Activated T-cell treated with anti-CD3 and anti-CD28 coated beads for 1 hour (primary cell): ENCODE results near the gene ZNF213.
"Not testable (repeated sequence)": the region's sequence is repeated elsewhere in the genome, so short reads cannot be mapped to it uniquely, and the experiment has no call there.

Experiments used
- DNase-seq: peaks from one replicate; pipeline ENCODE4 v3.0.0-alpha.2; 2020; ENCODE audit warnings: low read depth

Gene ZNF213

DNA sequence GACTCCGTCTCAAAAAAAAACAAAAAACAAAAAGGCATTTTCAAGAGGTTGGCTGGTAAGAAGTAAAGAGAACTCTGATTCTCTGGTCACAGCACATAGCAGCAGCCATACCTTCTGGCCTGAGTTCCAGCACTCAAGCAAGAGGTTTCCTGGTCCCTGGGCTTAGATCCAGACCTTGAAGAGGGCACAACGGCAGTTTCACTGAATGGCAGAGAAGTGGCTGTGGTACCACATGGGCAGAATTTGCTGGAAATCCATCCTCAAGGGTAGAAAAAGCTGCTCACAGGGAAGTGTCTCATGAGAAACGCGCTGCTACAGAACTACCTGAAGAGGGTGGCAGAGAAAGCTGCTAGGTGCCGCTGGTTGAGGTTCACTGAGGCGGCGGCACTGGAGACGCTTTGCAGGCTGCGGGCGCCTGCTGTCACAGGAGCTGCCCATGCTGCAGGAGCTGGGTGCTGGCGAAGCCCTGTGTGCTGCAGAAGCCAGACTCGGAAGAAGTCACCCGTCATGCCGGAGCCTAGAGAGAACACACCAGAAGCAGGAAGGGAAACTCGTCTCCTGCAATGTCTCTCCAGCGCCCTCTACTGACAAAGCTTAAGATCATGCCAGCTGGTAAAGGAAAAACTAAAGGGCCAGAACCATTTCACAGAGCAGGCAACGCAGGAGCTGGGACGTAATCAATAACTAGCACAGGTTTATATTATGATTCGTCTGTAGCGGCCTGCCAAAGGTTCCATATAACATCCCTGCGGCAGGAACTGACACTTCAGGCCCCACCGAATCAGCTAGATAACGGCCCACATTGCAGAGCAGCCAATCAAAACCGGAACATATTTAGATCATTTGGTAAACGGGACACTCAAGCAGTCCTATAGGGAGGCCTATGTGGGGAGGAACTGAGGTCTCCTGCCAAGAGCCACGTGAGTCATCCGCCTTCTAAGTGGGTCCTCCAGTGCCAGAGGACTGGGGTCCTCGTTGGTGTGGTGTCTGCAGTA, 5.4 kb upstream of the ZNF213 start:
- peak; percentile 58 for DNase-seq

- DNase-seq, result no peak
These were observed 3.0 kb upstream of the ZNF213 start for GRCh38 chr16:3131755-3132377.

DNA sequence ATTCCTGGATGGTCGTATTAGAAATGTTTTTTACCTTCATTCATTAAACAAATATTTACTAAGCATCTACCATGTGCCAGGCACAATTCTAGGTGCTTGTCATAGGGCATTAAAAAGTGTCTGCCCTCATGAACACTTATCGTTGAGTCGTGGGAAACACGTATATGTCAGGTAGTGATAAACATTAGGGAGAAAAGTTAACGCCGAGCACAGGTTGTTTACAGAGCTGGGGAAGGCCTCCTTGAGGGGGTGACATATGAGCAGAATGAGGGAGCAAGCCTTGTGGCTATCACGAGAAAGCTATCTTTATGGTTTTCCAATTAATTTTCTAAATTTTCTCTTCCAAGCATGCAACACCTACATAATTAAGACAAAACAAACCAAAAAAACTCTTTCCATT, 985 bp upstream of the ZNF213 start:
- no peak for DNase-seq

GRCh38 chr16:3135126-3135715, 392 bp downstream of the ZNF213 start:
- no peak for DNase-seq

- DNase-seq, result no peak
These were observed 2.4 kb downstream of the ZNF213 start for GRCh38 chr16:3137267-3137666.

DNA sequence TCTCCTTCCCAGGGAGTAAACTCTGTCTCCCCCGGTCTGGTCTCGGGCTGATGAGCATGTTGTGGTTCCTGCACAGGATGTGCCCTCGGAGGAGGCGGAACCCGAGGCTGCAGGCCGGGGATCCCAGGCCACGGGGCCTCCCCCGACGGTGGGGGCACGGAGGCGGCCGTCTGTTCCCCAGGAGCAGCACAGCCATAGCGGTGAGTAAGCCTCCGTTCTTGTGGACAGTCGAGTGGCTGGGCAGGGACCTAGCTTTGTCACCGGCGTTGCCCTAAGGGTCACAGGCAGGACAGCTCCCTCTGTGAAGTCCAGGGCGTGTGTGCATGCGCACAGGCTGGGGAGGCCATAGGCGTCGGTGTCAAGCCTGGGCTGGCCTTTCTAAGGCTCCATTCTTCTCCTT, 3.5 kb downstream of the ZNF213 start:
- DNase-seq, result no peak

- DNase-seq, result no peak
These were observed 4.1 kb downstream of the ZNF213 start for GRCh38 chr16:3138823-3139426.

- not testable (repeated sequence) for DNase-seq
These were observed 4.7 kb downstream of the ZNF213 start for GRCh38 chr16:3139561-3139960.

GRCh38 chr16:3140603-3141427, 6.0 kb downstream of the ZNF213 start:
- no peak for DNase-seq

GRCh38 chr16:3141781-3142311, 7.0 kb downstream of the ZNF213 start:
- no peak for DNase-seq

GRCh38 chr16:3142327-3142726, 7.5 kb downstream of the ZNF213 start:
- DNase-seq, result no peak

GRCh38 chr16:3142770-3143169, 7.9 kb downstream of the ZNF213 start:
- DNase-seq, result no peak

DNA sequence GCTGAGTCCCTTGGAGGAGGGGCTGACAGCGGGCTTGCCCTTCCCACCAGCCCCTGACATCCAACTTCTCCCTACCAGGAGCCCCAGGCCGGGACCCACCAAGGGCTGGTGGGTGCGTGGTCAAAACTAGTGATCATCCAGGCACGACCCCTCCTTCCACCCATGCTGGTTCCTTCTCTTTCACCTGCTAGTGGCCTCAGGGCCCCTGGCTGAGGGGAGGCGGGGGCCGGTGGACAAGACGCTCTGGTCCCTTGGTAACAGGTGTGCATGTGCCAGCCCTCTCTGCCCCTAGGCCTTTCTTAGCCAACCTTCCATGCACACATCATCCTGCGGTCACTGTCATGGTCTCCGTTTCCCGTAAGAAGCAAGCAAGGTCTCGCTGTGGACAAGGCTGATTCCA, 8.4 kb downstream of the ZNF213 start:
- no peak for DNase-seq

DNA sequence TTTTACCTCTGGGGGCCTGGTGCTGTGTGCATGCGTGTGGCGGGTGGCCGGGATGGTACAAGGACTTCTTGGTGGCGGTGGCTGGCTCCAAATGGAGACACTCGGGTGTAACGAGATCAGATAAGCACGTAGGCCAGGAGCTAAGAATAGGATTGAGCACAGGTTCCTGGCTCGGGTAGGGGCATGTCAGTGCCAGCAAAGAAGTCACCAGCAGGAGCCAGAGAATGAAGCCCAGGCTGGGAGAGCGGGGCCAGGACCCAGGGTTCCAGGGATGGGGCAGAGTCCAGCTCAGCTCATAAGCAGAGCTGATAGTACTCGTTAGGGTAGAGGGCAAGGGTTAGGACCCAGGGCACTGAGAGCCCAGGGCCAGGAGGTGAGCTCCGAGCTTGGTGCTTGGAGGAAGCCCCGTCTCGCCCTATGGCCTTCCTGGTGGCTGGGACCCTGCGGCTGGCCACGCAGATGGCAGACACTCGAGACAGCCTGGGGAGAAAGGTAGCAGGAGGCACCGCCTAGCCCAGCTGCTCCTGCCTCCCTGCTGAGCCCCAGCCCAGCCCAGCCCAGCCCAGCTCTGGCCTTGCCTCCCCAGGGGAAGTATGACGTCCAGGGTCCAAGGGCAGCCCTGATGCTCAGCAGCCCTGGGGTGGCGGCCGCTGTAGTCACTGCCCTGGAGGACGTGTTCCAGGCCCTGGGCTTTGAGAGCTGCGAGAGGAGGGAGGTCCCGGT, 8.9 kb downstream of the ZNF213 start:
- no peak for DNase-seq

- no peak for DNase-seq
These were observed 9.6 kb downstream of the ZNF213 start for GRCh38 chr16:3144321-3144983.

DNA sequence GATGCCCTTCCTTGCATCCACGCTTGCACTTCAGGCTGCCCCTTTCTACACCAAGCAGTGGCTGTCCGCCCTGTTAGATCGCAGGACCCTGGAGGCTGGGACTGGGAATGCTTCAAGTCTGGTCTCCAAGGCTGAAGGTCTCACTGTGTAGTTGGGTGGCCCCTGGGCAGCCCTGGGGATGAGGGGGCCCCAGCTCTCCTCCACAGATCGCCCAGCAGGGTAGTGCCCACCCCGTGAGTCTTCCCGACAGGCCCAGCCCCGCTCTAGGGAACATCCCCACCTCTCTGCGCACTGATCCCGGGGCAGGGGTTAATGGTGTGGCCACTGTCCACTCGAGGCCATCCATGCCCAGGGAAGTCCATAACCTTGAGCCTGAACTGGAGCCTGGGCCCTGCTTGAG, 10.3 kb downstream of the ZNF213 start:
- DNase-seq, result no peak

DNA sequence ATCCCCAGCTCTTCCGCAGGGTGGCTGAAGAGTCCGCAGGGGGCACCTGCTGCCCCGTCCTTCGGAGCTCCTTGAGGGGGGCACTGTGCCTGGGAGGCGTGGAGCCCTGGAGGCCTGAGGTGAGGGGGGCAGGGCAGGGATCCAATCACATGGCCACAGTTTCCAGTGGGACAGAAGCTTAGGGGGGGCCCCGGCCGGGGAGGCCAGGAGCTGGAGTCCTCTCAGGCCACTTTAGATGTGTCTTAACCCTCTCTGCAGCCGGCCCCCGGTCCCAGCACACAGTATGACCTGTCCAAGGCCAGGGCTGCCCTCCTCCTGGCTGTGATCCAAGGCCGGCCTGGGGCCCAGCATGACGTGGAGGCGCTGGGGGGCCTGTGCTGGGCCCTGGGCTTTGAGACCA, 10.8 kb downstream of the ZNF213 start:
- no peak for DNase-seq

DNA sequence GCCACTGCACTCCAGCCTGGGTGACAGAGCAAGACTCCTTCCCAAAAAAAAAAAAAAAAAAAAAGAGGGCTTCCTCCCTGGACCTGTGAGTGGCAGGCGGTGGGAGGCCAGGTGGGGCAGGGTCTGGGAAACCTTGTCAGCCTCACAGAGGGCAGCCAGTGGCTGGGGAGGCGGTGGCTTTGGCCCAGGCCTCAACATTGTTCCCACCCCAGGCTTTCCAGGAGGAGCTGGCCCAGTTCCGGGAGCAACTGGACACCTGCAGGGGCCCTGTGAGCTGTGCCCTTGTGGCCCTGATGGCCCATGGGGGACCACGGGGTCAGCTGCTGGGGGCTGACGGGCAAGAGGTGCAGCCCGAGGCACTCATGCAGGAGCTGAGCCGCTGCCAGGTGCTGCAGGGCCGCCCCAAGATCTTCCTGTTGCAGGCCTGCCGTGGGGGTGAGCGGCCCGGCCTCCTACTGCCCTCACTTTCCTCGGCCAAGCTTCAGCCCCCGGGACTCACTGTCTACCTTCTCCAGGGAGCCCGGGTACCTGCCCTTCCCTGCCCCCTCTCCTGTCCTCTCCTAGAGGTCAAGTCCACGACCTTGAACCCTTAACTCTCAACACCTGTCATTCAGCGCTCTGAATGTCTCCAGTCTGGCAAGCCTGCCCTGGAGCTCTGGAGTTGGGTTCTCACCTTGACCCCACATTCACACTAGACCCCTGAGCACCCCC, 12.4 kb downstream of the ZNF213 start:
- no peak for DNase-seq

DNA sequence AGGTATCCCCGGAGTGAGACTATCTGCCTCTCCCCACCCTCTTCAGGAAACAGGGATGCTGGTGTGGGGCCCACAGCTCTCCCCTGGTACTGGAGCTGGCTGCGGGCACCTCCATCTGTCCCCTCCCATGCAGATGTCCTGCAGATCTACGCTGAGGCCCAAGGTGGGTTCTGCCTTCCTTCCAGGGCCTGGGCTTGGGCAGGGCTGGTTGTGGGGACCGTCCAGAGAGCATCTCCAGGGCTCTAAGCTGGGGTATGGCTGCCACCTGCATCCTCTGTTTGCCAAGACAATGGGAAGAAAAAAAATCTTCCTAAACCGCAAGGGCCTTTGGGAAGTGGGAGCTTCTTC, 12.9 kb downstream of the ZNF213 start:
- no peak for DNase-seq
